ENCODE measurements around the gene GZMM. TPM values are rescaled to one million over a fixed set of nuclear protein-coding genes. Genes with fewer than 3 reads are reported as not detected.

GZMM gene
- total and polyA plus RNA-seq, 2 donors, result 0.63 to 1.5 TPM

DNA sequence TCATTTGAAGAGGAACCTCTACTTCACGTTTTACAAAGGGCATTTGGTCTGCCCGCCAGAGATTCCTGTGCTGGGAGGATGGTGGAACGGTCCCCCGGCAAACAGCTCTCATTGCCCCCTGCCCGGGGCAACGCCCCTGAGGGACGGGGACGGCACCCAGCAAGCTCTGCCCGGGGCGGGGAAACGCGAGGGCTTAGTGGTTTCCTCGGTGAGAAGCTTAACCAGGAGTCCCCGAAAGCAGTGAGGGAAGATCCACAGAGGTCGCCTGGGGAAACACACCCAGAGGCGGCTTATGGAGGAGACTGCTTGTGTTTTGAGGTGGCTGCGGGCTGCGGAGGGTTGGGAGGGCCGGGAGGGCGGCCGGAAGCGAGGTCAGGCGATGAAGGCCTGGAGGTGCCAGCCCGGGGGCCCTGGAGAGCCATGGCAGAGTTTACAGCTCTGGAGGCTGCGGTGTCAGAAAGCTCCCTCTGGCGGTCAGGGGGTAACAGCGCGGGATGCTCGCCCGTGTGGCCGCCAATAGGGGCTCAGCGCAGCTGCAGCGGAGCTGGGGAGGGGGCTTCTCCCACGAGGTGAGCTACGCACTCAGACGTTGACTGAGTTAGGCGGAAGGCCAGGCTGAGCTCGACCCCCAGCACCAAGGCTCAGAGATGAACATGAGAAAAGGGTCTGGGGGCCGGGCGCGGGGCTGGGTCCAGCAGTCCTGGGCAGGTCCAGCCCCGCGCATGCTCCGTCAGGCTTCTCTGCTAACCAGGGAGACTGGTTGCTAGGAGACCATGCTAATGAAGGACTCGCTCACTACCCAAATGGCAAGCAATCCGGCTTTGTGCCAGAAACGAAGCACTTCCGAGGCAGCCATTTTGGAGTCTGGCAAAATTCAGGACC, 37.2 kb upstream of the GZMM start:
- Histone ChIP-seq H3K4me1 (ENCODE audit: insufficient read depth) (no peaks in the 10 kb centered on the region), H3K4me3 (ENCODE audit: low read depth, low read length) (peak overlapping the region; percentile 91), H3K27ac (ENCODE audit: low read depth) (peak overlapping the region; percentile 76), H3K36me3 (ENCODE audit: insufficient read depth) (no peaks in the 10 kb centered on the region)
- DNase-seq (ENCODE audit: extremely low spot score), result peak; percentile 100
- WGBS, result 4% methylated on average over 48 of the region's 48 CpGs

GRCh38 chr19:507286-508203, 36.3 kb upstream of the GZMM start, which contains the start of gene TPGS1:
Gene TPGS1 (plus strand): TSS chr19:507497. CDS start chr19:507507, 10 bp downstream.
- Histone ChIP-seq H3K4me1 (ENCODE audit: insufficient read depth) (no peaks in the 10 kb centered on the region), H3K36me3 (ENCODE audit: insufficient read depth) (no peaks in the 10 kb centered on the region), H3K4me3 (ENCODE audit: low read depth, low read length) (peak within 1 kb of the TSS; percentile 91), H3K27ac (ENCODE audit: low read depth) (peak within 1 kb of the TSS; percentile 76)
- DNase-seq (ENCODE audit: extremely low spot score), result no peak
- under 1% methylated on average over 81 of the region's 81 CpGs for WGBS

GRCh38 chr19:508204-509150, 35.4 kb upstream of the GZMM start:
- 56% methylated on average over 32 of the region's 32 CpGs for WGBS
- peak overlapping the region; percentile 91 for H3K4me3 ChIP-seq (ENCODE audit: low read depth, low read length)
- DNase-seq (ENCODE audit: extremely low spot score), result no peak
- no peak overlapping the region for H3K27ac ChIP-seq (ENCODE audit: low read depth)
- H3K36me3 ChIP-seq (ENCODE audit: insufficient read depth), result no peaks in the 10 kb centered on the region
- no peaks in the 10 kb centered on the region for H3K4me1 ChIP-seq (ENCODE audit: insufficient read depth)

GRCh38 chr19:510606-511100, 33.2 kb upstream of the GZMM start:
- Histone ChIP-seq H3K4me1 (ENCODE audit: insufficient read depth) (no peaks in the 10 kb centered on the region), H3K36me3 (ENCODE audit: insufficient read depth) (no peaks in the 10 kb centered on the region), H3K27ac (ENCODE audit: low read depth) (no peak overlapping the region), H3K4me3 (ENCODE audit: low read depth, low read length) (no peak overlapping the region)
- DNase-seq (ENCODE audit: extremely low spot score), result no peak
- 14% methylated on average over 21 of the region's 21 CpGs for WGBS

- no peak for DNase-seq (ENCODE audit: extremely low spot score)
- WGBS, result 51% methylated on average over 30 of the region's 30 CpGs
- no peak overlapping the region for H3K27ac ChIP-seq (ENCODE audit: low read depth)
- no peaks in the 10 kb centered on the region for H3K4me1 ChIP-seq (ENCODE audit: insufficient read depth)
- no peak overlapping the region for H3K4me3 ChIP-seq (ENCODE audit: low read depth, low read length)
- H3K36me3 ChIP-seq (ENCODE audit: insufficient read depth), result no peaks in the 10 kb centered on the region
These were observed 32.6 kb upstream of the GZMM start for GRCh38 chr19:511101-511851.

DNA sequence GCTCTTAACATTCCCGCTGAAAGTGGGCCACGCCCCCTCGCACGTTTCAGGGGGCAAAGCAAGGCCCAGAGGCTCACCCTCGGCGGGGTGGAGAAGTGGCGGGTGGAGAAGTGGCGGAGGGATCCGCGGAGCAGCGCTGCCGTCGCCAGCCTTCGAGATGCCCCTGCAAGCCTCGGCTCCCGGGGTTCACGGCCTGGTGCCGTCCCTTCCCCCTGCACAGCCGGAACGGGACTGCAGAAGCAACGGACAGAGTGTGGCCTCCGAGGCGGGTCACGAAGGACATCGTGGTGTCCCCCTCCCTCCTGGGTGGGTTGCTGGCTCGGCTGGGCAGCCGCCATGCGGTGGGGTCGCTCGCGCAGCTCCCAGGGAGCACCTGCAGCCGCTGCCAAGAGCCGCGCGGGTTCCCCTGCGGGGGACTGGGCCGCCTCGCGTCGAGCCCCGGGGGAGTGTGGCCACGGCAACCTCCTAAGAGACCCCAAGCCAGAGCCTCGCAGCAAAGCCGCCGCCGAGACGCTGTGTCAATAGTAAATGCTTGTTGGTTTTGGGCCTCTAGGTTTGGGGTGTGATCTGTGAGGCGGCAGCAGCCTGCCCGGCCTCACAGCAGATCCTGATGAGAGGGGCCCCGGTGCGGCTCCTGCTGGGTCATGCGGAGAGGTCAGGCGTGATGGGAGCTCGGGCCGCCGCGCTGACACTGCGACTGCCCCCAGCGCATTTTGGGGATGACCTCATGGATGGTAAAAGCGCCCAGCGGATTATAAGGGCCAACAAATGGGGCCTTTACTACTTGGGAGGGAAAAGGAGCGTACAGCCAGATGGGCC, 31.1 kb upstream of the GZMM start:
- H3K4me1 ChIP-seq (ENCODE audit: insufficient read depth), result no peaks in the 10 kb centered on the region
- WGBS, result 46% methylated on average over 62 of the region's 62 CpGs
- H3K4me3 ChIP-seq (ENCODE audit: low read depth, low read length), result no peak overlapping the region
- no peak for DNase-seq (ENCODE audit: extremely low spot score)
- H3K27ac ChIP-seq (ENCODE audit: low read depth), result no peak overlapping the region
- H3K36me3 ChIP-seq (ENCODE audit: insufficient read depth), result no peaks in the 10 kb centered on the region

GRCh38 chr19:513368-514165, 30.3 kb upstream of the GZMM start:
- Histone ChIP-seq H3K4me1 (ENCODE audit: insufficient read depth) (no peaks in the 10 kb centered on the region), H3K36me3 (ENCODE audit: insufficient read depth) (no peaks in the 10 kb centered on the region), H3K27ac (ENCODE audit: low read depth) (no peak overlapping the region), H3K4me3 (ENCODE audit: low read depth, low read length) (no peak overlapping the region)
- 79% methylated on average over 10 of the region's 10 CpGs for WGBS
- DNase-seq (ENCODE audit: extremely low spot score), result no peak

GRCh38 chr19:514166-514663, 29.6 kb upstream of the GZMM start:
- 97% methylated on average over 9 of the region's 9 CpGs for WGBS

GRCh38 chr19:517721-518597, 25.9 kb upstream of the GZMM start:
- H3K27ac ChIP-seq (ENCODE audit: low read depth), result no peak overlapping the region
- WGBS, result 56% methylated on average over 10 of the region's 10 CpGs
- peak; percentile 71 for DNase-seq (ENCODE audit: extremely low spot score)
- H3K36me3 ChIP-seq (ENCODE audit: insufficient read depth), result no peaks in the 10 kb centered on the region
- no peak overlapping the region for H3K4me3 ChIP-seq (ENCODE audit: low read depth, low read length)
- no peaks in the 10 kb centered on the region for H3K4me1 ChIP-seq (ENCODE audit: insufficient read depth)

More at GRCh38 chr19:514166-514663, 29.6 kb upstream of the GZMM start:
- Histone ChIP-seq H3K4me3 (ENCODE audit: low read depth, low read length) (no peak overlapping the region), H3K27ac (ENCODE audit: low read depth) (no peak overlapping the region), H3K4me1 (ENCODE audit: insufficient read depth) (no peaks in the 10 kb centered on the region), H3K36me3 (ENCODE audit: insufficient read depth) (no peaks in the 10 kb centered on the region)
- no peak for DNase-seq (ENCODE audit: extremely low spot score)

DNA sequence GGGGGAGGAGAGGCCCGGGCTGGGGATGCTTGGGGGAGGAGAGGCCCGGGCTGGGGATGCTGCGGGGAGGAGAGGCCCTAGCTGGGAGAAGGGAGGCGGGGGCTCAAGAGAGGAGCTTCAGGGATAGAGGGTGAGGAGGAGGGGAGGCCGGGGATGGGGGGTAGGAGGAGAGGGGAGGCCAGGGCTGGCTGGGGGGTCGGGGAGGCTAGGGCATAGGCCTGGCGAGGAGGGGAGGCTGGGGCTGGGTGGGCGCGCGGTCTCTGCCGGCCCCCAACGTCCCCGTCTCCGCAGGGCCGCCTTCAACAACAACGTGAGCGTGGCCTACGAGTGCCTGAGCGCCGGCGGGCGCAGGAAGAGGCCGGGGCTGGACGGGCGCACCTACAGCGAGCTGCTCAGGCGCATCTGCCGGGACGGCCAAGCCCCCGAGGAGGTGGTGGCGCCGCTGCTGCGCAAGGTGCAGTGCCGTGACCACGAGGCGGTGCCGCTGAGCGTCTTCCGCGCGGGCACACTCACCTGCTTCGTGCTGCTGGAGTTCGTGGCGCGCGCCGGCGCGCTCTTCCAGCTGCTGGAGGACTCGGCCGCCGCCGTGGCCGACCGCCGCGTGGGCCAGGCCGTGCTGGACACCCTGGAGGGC, 25.1 kb upstream of the GZMM start:
- H3K4me1 ChIP-seq (ENCODE audit: insufficient read depth), result no peaks in the 10 kb centered on the region
- 45% methylated on average over 58 of the region's 58 CpGs for WGBS
- no peak overlapping the region for H3K4me3 ChIP-seq (ENCODE audit: low read depth, low read length)
- DNase-seq (ENCODE audit: extremely low spot score), result no peak
- no peak overlapping the region for H3K27ac ChIP-seq (ENCODE audit: low read depth)
- no peaks in the 10 kb centered on the region for H3K36me3 ChIP-seq (ENCODE audit: insufficient read depth)
